ENCODE results near the gene RGS6. TPM values are rescaled to one million over a fixed set of nuclear protein-coding genes. Genes with fewer than 3 reads are reported as not detected.
A peak's percentile ranks its signal among the peaks of the same experiment; 100 is the strongest.

The RGS6 gene
- total and polyA plus RNA-seq, 7 donors = 0.19 to 1.6 (median 0.42) TPM

- Histone ChIP-seq H3K27ac (no peak overlapping the region), H3K27me3 (ENCODE audit: insufficient read depth in 3 of 3, low read length in 2 of 3) (no peaks in the 10 kb centered on the region), H3K4me1 (peaks cover 26% of the 10 kb centered on the region), H3K4me3 (no peak overlapping the region), H3K9me3 (no peaks in the 10 kb centered on the region), H3K36me3 (ENCODE audit: insufficient read depth in 1 of 2, low read depth in 1 of 2) (no peaks in the 10 kb centered on the region)
- 62 to 73% (median 62%) methylated on average over 13 of the region's 13 CpGs for WGBS, 3 donors
- ATAC-seq (peak in 3 of 4 donors; percentile 23 to 60 (median 46)), DNase-seq (no peak)
- intact Hi-C loops (cut with DNase I) = loop anchor here in 1 of 2 donors (5.0 kb wide), 1 partner anchor 97 kb away; no protein-coding TSS in a partner anchor
- TF ChIP-seq CTCF (IDR thresholded peaks at IDR 0.05) = no peak
Observed at GRCh38 chr14:72545411-72546311, 613.4 kb downstream of the RGS6 start.

GRCh38 chr14:72546344-72547016 is 614.3 kb downstream of the RGS6 start:
- DNase-seq (no peak), ATAC-seq (peak; percentile 60 to 76 (median 68))
- H3K9me3 ChIP-seq = no peaks in the 10 kb centered on the region
- H3K27me3 ChIP-seq (ENCODE audit: insufficient read depth in 3 of 3, low read length in 2 of 3) = no peaks in the 10 kb centered on the region
- no peak overlapping the region for H3K27ac ChIP-seq
- peaks cover 26% of the 10 kb centered on the region for H3K4me1 ChIP-seq
- H3K36me3 ChIP-seq (ENCODE audit: insufficient read depth in 1 of 2, low read depth in 1 of 2) = no peaks in the 10 kb centered on the region
- no peak overlapping the region for H3K4me3 ChIP-seq
- WGBS, 3 donors = 28 to 47% (median 45%) methylated on average over 16 of the region's 16 CpGs
- TF ChIP-seq CTCF (IDR thresholded peaks at IDR 0.05) = no peak
- intact Hi-C loops (cut with DNase I) = loop anchor here in 1 of 2 donors (5.0 kb wide), 1 partner anchor 96 kb away; no protein-coding TSS in a partner anchor

GRCh38 chr14:72547999-72548398 is 615.8 kb downstream of the RGS6 start:
- H3K27ac ChIP-seq = no peak overlapping the region
- H3K4me3 ChIP-seq = no peak overlapping the region
- no peaks in the 10 kb centered on the region for H3K27me3 ChIP-seq (ENCODE audit: insufficient read depth in 3 of 3, low read length in 2 of 3)
- no peaks in the 10 kb centered on the region for H3K36me3 ChIP-seq (ENCODE audit: insufficient read depth in 1 of 2, low read depth in 1 of 2)
- TF ChIP-seq CTCF (IDR thresholded peaks at IDR 0.05) = no peak
- ATAC-seq (no peak), DNase-seq (no peak)
- no peaks in the 10 kb centered on the region for H3K9me3 ChIP-seq
- intact Hi-C loops (cut with DNase I) = loop anchor here in 1 of 2 donors (5.0 kb wide), 1 partner anchor 94 kb away; no protein-coding TSS in a partner anchor
- peaks cover 26% of the 10 kb centered on the region for H3K4me1 ChIP-seq
- 83 to 90% (median 88%) methylated on average over 9 of the region's 9 CpGs for WGBS, 3 donors

GRCh38 chr14:72549026-72549425 is 616.8 kb downstream of the RGS6 start:
- Histone ChIP-seq H3K4me3 (no peak overlapping the region), H3K27ac (no peak overlapping the region), H3K9me3 (no peaks in the 10 kb centered on the region), H3K4me1 (peaks cover 26% of the 10 kb centered on the region), H3K27me3 (ENCODE audit: insufficient read depth in 3 of 3, low read length in 2 of 3) (no peaks in the 10 kb centered on the region), H3K36me3 (ENCODE audit: insufficient read depth in 1 of 2, low read depth in 1 of 2) (no peaks in the 10 kb centered on the region)
- DNase-seq (no peak), ATAC-seq (peak in 2 of 4 donors; percentile 22 to 24)
- intact Hi-C loops (cut with DNase I) = loop anchor here in 1 of 2 donors (5.0 kb wide), 1 partner anchor 93 kb away; no protein-coding TSS in a partner anchor
- 35 to 52% (median 38%) methylated on average over 8 of the region's 8 CpGs for WGBS, 3 donors
- no peak for TF ChIP-seq CTCF (IDR thresholded peaks at IDR 0.05)
